Cerebellar nuclear complex (tissue), 1 donor: ENCODE results near the gene TRNAU1AP.
"Not testable (repeated sequence)": the region's sequence is repeated elsewhere in the genome, so short reads cannot be mapped to it uniquely, and the experiment has no call there.

Source experiments
- DNase-seq, 2 experiments: peaks; one replicate each; lab custom pipeline; 2025; lab: John Stamatoyannopoulos, UW

The TRNAU1AP gene

DNA sequence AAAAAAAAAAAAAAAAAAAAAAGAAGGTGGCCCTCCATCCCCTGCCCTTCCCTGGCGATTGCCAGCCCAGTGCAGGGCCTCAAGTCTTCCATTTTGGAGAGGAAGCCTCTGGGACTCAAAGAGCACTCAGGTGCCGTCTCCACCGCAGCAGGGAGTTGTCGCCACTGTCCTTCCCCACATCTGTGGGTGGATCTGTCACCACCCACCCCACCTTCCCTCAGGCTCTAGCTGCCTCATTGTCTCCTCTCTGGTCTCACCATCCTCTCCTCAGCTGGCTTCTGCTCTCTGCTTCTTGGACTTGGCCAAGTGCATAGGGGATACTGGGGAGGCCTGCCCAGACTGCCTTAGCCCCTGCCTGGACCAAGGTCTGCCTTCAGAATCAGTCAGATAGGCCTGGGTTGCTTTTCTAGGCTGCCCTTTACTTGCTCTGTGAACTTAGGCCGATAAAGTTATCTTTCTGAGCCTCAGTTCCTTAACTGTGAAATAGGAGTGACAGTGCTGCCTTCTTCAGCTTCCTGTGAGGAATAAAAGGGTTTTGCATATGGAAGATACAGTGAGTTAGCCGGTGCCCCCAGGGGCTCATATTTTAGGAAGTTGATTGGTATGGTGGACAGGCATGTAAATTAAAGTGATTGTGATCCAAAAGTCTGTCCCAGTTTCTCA, 31.3 kb upstream of the TRNAU1AP start:
- no peak for DNase-seq

- not testable (repeated sequence) for DNase-seq
These were observed 30.3 kb upstream of the TRNAU1AP start for GRCh38 chr1:28522537-28522936.

DNA sequence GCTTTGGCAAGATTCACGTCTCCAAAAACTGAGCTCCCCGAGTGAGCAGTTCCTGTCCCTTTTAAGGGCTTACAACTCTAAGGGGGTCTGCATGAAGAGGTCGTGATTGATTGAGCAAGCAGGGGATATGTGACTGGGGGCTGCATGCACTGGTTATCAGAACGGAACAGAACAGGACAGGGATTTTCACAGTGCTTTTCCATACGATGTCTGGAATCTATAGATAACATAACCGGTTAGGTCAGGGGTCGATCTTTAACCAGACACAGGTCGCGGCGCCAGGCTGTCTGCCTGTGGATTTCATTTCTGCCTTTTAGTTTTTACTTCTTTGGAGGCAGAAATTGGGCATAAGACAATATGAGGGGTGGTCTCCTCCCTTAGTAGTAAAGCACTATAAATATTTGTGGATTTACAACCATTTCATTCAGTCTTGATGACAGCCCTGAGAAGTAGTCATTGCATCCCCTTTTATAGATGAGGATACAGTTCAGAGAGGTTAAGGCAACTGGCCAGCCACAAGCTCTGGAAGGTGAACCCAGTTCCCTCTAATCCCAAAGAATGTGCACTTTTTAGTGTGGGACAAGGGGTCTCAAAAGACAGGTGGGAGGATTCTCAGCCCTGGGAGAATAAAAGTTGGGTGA, 27.8 kb upstream of the TRNAU1AP start:
- not testable (repeated sequence) for DNase-seq

DNA sequence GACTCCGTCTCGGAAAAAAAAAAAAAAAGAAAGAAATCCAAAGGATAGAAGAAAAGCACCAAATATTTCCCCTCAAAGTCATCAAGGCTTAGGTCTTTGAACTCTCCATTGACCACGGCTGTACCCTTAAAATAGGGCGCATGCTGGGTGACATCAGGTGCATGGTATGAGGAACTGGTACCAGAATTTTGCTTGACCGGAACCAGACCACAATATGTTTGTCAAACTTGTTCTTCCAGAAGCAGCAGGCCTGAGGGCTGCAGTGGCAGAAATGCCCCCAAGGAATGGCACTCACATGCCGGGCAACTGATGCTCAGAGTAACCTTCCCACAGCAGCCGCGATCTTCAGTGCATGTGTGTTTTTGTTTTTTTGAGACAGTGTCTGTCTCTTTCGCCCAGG, 26.0 kb upstream of the TRNAU1AP start:
- no peak for DNase-seq

GRCh38 chr1:28530456-28530855, 22.4 kb upstream of the TRNAU1AP start:
- DNase-seq: no peak

DNA sequence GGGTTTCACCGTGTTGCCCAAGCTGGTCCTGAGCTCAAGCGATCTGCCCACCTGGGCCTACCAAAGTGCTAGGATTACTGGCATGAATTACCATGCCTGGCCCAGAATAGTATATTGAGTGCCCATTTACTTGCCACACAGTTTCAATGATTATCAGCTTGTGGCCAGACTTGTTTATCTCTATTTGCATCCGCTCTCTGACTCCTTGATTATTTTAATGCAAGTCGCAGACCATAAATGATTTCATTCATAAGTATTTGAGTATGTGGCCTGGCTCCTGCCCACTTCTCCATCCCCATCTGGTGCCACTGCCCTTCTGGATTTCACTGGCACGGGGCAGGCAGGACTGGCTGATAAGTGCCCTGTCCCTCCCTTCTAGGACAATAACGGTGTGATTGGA, 18.2 kb upstream of the TRNAU1AP start:
- no peak for DNase-seq

GRCh38 chr1:28535180-28535579, 17.7 kb upstream of the TRNAU1AP start:
- DNase-seq: no peak

GRCh38 chr1:28537457-28538199, 15.3 kb upstream of the TRNAU1AP start:
- no peak for DNase-seq

- DNase-seq: no peak
These were observed 14.6 kb upstream of the TRNAU1AP start for GRCh38 chr1:28538286-28538685.

- no peak for DNase-seq
These were observed 12.2 kb upstream of the TRNAU1AP start for GRCh38 chr1:28540651-28541050.

DNA sequence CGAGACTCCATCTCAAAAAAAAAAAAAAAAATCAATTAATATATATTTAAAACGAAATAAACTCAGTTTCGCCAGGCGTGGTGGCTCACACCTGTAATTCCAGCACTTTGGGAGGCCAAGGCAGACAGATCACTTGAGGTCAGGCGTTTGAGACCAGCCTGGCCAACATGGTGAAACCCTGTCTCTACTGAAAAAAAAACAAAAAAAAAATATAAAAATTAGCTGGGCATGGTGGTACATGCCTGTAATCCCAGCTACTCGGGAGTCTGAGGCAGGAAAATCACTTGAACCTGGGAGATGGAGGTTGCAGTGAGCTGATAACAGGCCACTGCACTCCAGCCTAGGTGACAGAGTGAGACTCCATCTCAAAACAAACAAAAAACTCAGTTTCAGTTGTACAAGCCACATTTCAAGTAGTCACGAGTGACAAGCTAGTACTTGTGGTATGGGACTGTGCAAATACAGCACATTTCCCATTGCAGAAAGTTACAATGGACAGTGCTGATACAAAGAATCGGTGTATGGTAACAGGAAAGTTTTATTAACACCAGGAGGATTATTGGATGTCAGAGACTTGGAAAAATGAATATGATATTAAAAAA, 11.4 kb upstream of the TRNAU1AP start:
- DNase-seq: not testable (repeated sequence)

GRCh38 chr1:28545246-28545628, 7.6 kb upstream of the TRNAU1AP start:
- no peak for DNase-seq

- DNase-seq: no peak
These were observed 4.6 kb upstream of the TRNAU1AP start for GRCh38 chr1:28548318-28548717.

DNA sequence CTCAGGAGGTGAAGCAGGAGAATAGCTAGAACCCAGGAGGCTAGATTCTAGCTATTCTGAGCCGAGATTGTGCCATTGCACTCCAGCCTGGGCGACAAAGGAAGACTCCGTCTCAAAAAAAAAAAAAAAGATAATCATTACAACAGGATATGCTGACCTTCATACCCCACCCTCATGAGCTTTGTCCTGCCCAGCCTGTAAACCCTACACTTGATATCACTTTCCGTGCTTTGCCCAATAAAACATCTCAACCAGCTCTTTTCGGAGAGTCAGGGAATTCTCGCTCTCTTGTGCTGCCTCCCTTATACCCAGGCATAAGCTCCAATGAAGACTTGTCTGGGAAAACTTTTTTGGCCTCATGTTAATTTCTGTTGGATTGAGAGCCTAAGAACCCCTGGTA, 1.5 kb upstream of the TRNAU1AP start:
- DNase-seq: no peak

- no peak for DNase-seq
These were observed 8.0 kb downstream of the TRNAU1AP start for GRCh38 chr1:28560886-28561285.

GRCh38 chr1:28564310-28564709, 11.4 kb downstream of the TRNAU1AP start:
- no peak for DNase-seq

- DNase-seq: no peak
These were observed 12.2 kb downstream of the TRNAU1AP start for GRCh38 chr1:28565040-28565439.

GRCh38 chr1:28565726-28566125, 12.8 kb downstream of the TRNAU1AP start:
- DNase-seq: no peak

DNA sequence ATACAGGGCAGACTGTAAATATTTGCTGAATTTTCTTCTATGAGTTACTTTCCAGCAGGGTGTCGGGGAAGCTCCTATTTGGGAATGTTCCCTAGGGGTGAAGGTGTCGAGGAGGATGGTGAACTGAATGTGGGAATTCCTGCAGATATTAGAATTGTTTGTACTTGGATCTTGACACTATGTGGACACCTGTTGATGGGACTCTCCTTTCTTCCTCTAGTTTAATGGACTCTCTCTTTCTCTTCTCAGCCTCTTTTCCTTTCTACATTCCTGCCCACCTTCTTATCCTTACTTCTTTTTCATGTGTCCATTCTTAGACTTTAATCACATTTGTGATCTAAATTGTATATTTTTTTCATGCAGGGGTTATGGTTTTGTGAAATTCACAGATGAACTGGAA, 14.0 kb downstream of the TRNAU1AP start:
- no peak for DNase-seq

DNA sequence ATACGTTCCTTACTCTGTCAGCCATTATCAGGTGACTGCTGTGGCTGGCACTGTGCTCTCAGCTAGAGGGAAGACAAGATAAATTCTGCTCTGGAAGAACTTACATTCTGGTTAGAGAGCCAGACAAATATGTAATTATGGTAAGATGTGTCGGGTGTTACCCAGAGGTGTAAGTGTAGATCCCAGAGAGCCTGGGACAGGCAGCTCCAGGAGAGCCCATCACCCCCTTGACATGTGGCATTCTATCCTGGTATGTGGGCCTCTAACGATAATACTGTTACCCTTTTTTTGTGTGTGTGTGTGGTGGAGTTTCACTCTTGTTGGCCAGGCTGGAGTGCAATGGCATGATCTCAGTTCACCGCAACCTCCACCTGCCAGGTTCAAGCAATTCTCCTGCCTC, 19.0 kb downstream of the TRNAU1AP start:
- DNase-seq: no peak

DNA sequence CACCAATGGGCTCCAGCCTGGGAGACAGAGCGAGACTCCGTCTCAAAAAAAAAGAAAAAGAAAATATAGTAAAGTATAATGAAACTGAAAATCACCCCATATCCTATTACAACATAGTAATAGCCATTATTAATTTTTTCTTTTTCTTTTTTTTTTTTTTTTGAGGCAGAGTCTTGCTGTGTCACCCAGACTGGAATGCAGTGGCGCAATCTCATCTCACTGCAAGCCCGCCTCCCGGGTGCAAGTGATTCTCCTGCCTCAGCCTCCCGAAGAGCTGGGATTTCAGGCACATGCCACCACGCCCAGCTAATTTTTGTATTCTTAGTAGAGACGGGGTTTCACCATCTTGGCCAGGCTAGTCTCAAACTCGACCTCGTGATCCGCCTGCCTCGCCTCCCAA, 20.0 kb downstream of the TRNAU1AP start:
- DNase-seq: not testable (repeated sequence)

- no peak for DNase-seq
These were observed 20.7 kb downstream of the TRNAU1AP start for GRCh38 chr1:28573564-28573963.
